GM10248 (cell line): ENCODE results near the gene MYO1C.

Source experiments
- CTCF ChIA-PET: fragments of 300-600 bp; sonication (Branson Sonifier 250); formaldehyde crosslinking; extraction: SDS; loops from one replicate; lab custom pipeline; 2021; ENCODE audit warnings: antibody characterized with exemption; lab: Yijun Ruan, JAX
- POLR2A ChIA-PET: fragments of 350-650 bp; sonication (Branson Sonifier 250); formaldehyde crosslinking; extraction: SDS; loops from one replicate; lab custom pipeline; 2020; ENCODE audit warnings: antibody characterized with exemption; lab: Yijun Ruan, JAX
- DNase-seq: peaks from one replicate; pipeline ENCODE4 v3.0.0; 2012; ENCODE audit errors: extremely low spot score
- CTCF ChIP-seq: IDR thresholded peaks from 2 replicates; pipeline ENCODE4 v1.5.1; 2012; ENCODE audit warnings: mild to moderate bottlenecking, low read depth; ENCODE audit errors: extremely low read depth, missing control alignments, control extremely low read depth

The MYO1C gene

GRCh38 chr17:1470755-1471462, 21.6 kb downstream of the MYO1C start:
- no peak for DNase-seq
- TF ChIP-seq CTCF = no peak
- POLR2A ChIA-PET = no interaction called here
- CTCF ChIA-PET = interaction anchor here (1.2 to 1.6 kb wide), 2 partner anchors 8 to 11 kb away, joined by 3 to 4 read pairs; no protein-coding TSS in a partner anchor

GRCh38 chr17:1470071-1470754, 22.3 kb downstream of the MYO1C start:
- TF ChIP-seq CTCF = no peak
- no peak for DNase-seq
- CTCF ChIA-PET = interaction anchor here (1.2 kb wide), 1 partner anchor 10 kb away, joined by 3 read pairs; no protein-coding TSS in a partner anchor
- POLR2A ChIA-PET = no interaction called here

- no peak for TF ChIP-seq CTCF
- ChIA-PET CTCF (no interaction called here), POLR2A (no interaction called here)
- DNase-seq = no peak
These were observed 23.1 kb downstream of the MYO1C start for GRCh38 chr17:1469231-1469852.

- DNase-seq = no peak
- ChIA-PET CTCF (no interaction called here), POLR2A (no interaction called here)
- TF ChIP-seq CTCF = no peak
These were observed 24.5 kb downstream of the MYO1C start for GRCh38 chr17:1467898-1468492.

DNA sequence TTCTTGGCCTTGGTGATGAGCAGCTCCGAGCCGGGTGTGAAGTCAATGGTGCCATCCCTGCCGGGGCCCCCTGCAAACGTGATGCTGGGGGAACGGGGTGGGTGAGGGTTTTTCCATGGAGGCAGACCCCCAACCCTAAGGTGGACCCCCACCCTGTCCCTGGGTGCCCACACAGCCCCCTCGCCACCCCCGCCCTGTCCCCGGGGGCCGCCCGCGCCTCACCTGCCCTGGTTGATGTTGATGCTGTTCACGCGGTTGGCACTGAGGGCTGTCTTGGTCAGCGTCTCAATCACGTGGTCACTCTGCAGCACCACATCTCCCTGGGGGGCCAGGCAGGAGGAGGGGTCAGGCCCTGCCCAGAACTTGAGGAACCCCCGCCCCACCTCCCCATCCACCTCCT, 25.2 kb downstream of the MYO1C start:
- POLR2A ChIA-PET = no interaction called here
- CTCF ChIA-PET = no interaction called here
- DNase-seq = no peak
- TF ChIP-seq CTCF = no peak

DNA sequence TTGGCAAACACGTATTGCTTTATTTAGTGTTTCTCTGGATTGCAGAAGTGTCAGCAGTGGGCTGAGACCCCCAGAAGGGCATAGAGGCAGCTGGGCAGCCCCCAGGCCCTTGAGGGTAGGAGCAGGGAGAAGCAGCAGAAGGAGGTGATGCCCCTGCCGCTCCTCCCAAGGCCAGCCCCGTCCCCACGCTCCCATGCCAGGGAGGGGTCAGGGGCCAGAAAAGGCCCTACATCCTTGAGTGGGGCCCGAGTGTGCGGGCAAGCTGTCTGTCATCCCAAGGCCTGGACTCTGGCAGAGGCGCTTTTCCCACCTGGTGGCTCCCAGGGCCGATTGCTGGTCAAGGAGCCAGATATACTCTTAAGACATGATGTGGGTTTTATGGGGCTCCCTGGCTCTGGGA, 28.3 kb downstream of the MYO1C start:
- DNase-seq = no peak
- ChIA-PET POLR2A (no interaction called here), CTCF (interaction anchor here (1.9 kb wide), 1 partner anchor 99 kb away, joined by 11 read pairs; no protein-coding TSS in a partner anchor)
- TF ChIP-seq CTCF = no peak
